ENCODE data around the gene ABCG2. TPM values are rescaled to one million over a fixed set of nuclear protein-coding genes. Genes with fewer than 3 reads are reported as not detected.

Gene ABCG2
- total and polyA plus RNA-seq, 8 donors = 0.25 to 17.8 (median 0.96) TPM; not detected in 2

- no peaks in the 10 kb centered on the region for H3K36me3 ChIP-seq
- intact Hi-C loops (cut with DNase I; ENCODE audit: low total_unique reads) = loop anchor here (10.0 kb wide), 1 partner anchor 348 kb away; no protein-coding TSS in a partner anchor
Observed at GRCh38 chr4:88202443-88202842, 44.0 kb upstream of the ABCG2 start.

GRCh38 chr4:88200186-88200585, 41.7 kb upstream of the ABCG2 start:
- DNase-seq = no peak
- TF ChIP-seq EP300 (IDR thresholded peaks at IDR 0.05) = no peak
- no peak for TF ChIP-seq POLR2A (IDR thresholded peaks at IDR 0.05)
- TF ChIP-seq POLR2AphosphoS5 (IDR thresholded peaks at IDR 0.05) = no peak
- no peak for TF ChIP-seq CTCF (IDR thresholded peaks at IDR 0.05)
- 95 to 100% (median 100%) methylated on average over 1 of the region's 1 CpG for WGBS, 5 donors

More at GRCh38 chr4:88202443-88202842, 44.0 kb upstream of the ABCG2 start:
- no peaks in the 10 kb centered on the region for H3K27me3 ChIP-seq
- TF ChIP-seq EP300 (IDR thresholded peaks at IDR 0.05) (no peak), CTCF (IDR thresholded peaks at IDR 0.05) (no peak), POLR2A (IDR thresholded peaks at IDR 0.05) (no peak), POLR2AphosphoS5 (IDR thresholded peaks at IDR 0.05) (no peak)
- 73 to 79% (median 79%) methylated on average over 6 of the region's 6 CpGs for WGBS, 5 donors
- H3K9me3 ChIP-seq = no peaks in the 10 kb centered on the region
- H3K4me1 ChIP-seq = peaks cover 0 to 6% (median 1%) of the 10 kb centered on the region in 4 donors
- DNase-seq = no peak
- no peak overlapping the region for H3K4me3 ChIP-seq
- no peak overlapping the region for H3K27ac ChIP-seq

GRCh38 chr4:88196523-88197185, 38.2 kb upstream of the ABCG2 start:
- no peak for TF ChIP-seq EP300 (IDR thresholded peaks at IDR 0.05)
- no peak for TF ChIP-seq POLR2A (IDR thresholded peaks at IDR 0.05)
- TF ChIP-seq POLR2AphosphoS5 (IDR thresholded peaks at IDR 0.05) = no peak
- TF ChIP-seq CTCF (IDR thresholded peaks at IDR 0.05) = no peak
- no peak for DNase-seq
- Histone ChIP-seq H3K4me3 (no peak overlapping the region), H3K36me3 (no peaks in the 10 kb centered on the region), H3K9me3 (no peaks in the 10 kb centered on the region), H3K27me3 (no peaks in the 10 kb centered on the region), H3K4me1 (peaks cover 0 to 11% (median 3%) of the 10 kb centered on the region in 4 donors), H3K27ac (no peak overlapping the region)
- 40 to 64% (median 46%) methylated on average over 4 of the region's 4 CpGs for WGBS, 5 donors
- intact Hi-C loops (cut with DNase I; ENCODE audit: low total_unique reads) = no loop called here

More at GRCh38 chr4:88200186-88200585, 41.7 kb upstream of the ABCG2 start:
- no peaks in the 10 kb centered on the region for H3K36me3 ChIP-seq
- H3K27me3 ChIP-seq = no peaks in the 10 kb centered on the region
- intact Hi-C loops (cut with DNase I; ENCODE audit: low total_unique reads) = loop anchor here (10.0 kb wide), 1 partner anchor 345 kb away; no protein-coding TSS in a partner anchor
- H3K4me1 ChIP-seq = peaks cover 0 to 13% (median 7%) of the 10 kb centered on the region in 4 donors
- no peak overlapping the region for H3K27ac ChIP-seq
- H3K9me3 ChIP-seq = no peaks in the 10 kb centered on the region
- no peak overlapping the region for H3K4me3 ChIP-seq

GRCh38 chr4:88196013-88196365, 37.5 kb upstream of the ABCG2 start:
- WGBS, 5 donors = 46 to 83% (median 63%) methylated on average over 4 of the region's 4 CpGs

More at GRCh38 chr4:88196013-88196365, 37.5 kb upstream of the ABCG2 start:
- DNase-seq = no peak
- Histone ChIP-seq H3K9me3 (no peaks in the 10 kb centered on the region), H3K27me3 (no peaks in the 10 kb centered on the region), H3K36me3 (no peaks in the 10 kb centered on the region), H3K4me1 (peaks cover 0 to 11% (median 3%) of the 10 kb centered on the region in 4 donors), H3K4me3 (no peak overlapping the region), H3K27ac (no peak overlapping the region)
- TF ChIP-seq CTCF (IDR thresholded peaks at IDR 0.05) (no peak), EP300 (IDR thresholded peaks at IDR 0.05) (no peak), POLR2AphosphoS5 (IDR thresholded peaks at IDR 0.05) (no peak), POLR2A (IDR thresholded peaks at IDR 0.05) (no peak)
- intact Hi-C loops (cut with DNase I; ENCODE audit: low total_unique reads) = no loop called here
